Measurements from ENCODE around the gene SPOCK1.

GRCh38 chr5:136984772-136985446, 514.2 kb downstream of the SPOCK1 start:
- TF ChIP-seq CTCF (IDR thresholded peaks at IDR 0.05): no peak
- no peak for TF ChIP-seq POLR2A (IDR thresholded peaks at IDR 0.05)
